Stimulated activated CD8-positive, alpha-beta memory T cell treated with anti-CD3 and anti-CD28 coated beads, Interleukin-2, amount 100 ng/mL, for 1 hour (primary cell): ENCODE data around the gene ADCY2.

Experiments used
- DNase-seq, 2 donors: peaks; one replicate each; pipeline ENCODE4 v3.0.0-alpha.2; 2020; ENCODE audit warnings: low read depth in 2 of 2

Gene ADCY2

GRCh38 chr5:7592910-7593309 lies 197.0 kb downstream of the ADCY2 start:
- no peak for DNase-seq

GRCh38 chr5:7597059-7597642 lies 201.2 kb downstream of the ADCY2 start:
- DNase-seq = no peak

- no peak for DNase-seq
These were observed 211.0 kb downstream of the ADCY2 start for GRCh38 chr5:7606840-7607465.

- no peak for DNase-seq
These were observed 212.8 kb downstream of the ADCY2 start for GRCh38 chr5:7608772-7609171.

GRCh38 chr5:7609726-7610125 lies 213.8 kb downstream of the ADCY2 start:
- DNase-seq = no peak

- no peak for DNase-seq
These were observed 214.7 kb downstream of the ADCY2 start for GRCh38 chr5:7610531-7611177.

- DNase-seq = no peak
These were observed 215.6 kb downstream of the ADCY2 start for GRCh38 chr5:7611518-7611917.

GRCh38 chr5:7615566-7616061 lies 219.7 kb downstream of the ADCY2 start:
- no peak for DNase-seq

- no peak for DNase-seq
These were observed 221.0 kb downstream of the ADCY2 start for GRCh38 chr5:7616897-7617296.

- DNase-seq = no peak
These were observed 226.6 kb downstream of the ADCY2 start for GRCh38 chr5:7622498-7622897.

- no peak for DNase-seq
These were observed 229.8 kb downstream of the ADCY2 start for GRCh38 chr5:7625740-7626139.

GRCh38 chr5:7628248-7628647 lies 232.3 kb downstream of the ADCY2 start:
- no peak for DNase-seq

- DNase-seq = no peak
These were observed 232.9 kb downstream of the ADCY2 start for GRCh38 chr5:7628820-7629219.

- DNase-seq = no peak
These were observed 233.6 kb downstream of the ADCY2 start for GRCh38 chr5:7629561-7629960.

GRCh38 chr5:7634837-7635236 lies 238.9 kb downstream of the ADCY2 start:
- no peak for DNase-seq

GRCh38 chr5:7638456-7638855 lies 242.5 kb downstream of the ADCY2 start:
- no peak for DNase-seq

- no peak for DNase-seq
These were observed 246.1 kb downstream of the ADCY2 start for GRCh38 chr5:7642029-7642428.

- no peak for DNase-seq
These were observed 248.8 kb downstream of the ADCY2 start for GRCh38 chr5:7644723-7645122.

GRCh38 chr5:7650755-7651154 lies 254.8 kb downstream of the ADCY2 start:
- no peak for DNase-seq

GRCh38 chr5:7653046-7653445 lies 257.1 kb downstream of the ADCY2 start:
- DNase-seq = no peak

GRCh38 chr5:7657153-7657552 lies 261.2 kb downstream of the ADCY2 start:
- no peak for DNase-seq

GRCh38 chr5:7659420-7659819 lies 263.5 kb downstream of the ADCY2 start:
- DNase-seq = no peak

GRCh38 chr5:7662289-7662688 lies 266.4 kb downstream of the ADCY2 start:
- no peak for DNase-seq
